Measurements from ENCODE around the gene EVI5.

- TF ChIP-seq TAF1 (IDR thresholded peaks at IDR 0.05; ENCODE audit: borderline replicate concordance, low read depth, low read length) (no peak), POLR2A (IDR thresholded peaks at IDR 0.05; ENCODE audit: low read depth, low read length) (no peak)
Measured at GRCh38 chr1:92488832-92489231, 296.1 kb downstream of the EVI5 start.
